ENCODE data around the gene IFNL3.

IFNL3 gene

DNA sequence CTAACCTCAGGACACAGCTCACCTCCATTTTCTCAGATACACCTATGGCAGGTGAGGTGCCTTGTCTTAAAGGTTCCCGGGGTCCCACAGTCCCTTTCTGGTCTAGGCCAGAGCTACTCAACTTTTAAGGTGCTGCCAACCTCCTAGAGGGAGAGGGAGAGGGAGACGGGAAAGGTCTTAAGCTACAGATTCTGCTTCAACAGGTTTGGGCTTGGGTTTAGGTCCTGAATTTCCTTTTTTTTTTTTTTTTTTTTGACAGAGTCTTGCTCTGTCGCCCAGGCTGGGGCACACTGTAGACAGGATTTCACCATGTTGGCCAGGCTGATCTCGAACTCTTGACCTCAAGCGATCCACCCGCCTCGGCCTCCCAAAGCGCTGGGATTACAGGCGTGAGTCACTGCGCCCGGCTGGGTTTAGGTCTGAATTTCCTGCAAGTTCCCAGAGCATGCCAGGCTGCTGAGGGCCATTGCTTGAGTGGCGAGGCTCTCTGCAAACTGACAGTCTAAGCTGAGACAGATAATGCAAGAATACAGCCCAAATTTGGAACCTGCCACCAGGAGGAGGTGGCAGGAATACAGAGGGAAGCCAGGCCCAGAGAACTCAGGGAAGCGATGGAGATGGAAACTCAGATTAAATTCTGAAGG, 33.0 kb downstream of the IFNL3 start:
- no peak for DNase-seq (ENCODE audit: low read depth)
- H3K4me3 ChIP-seq (ENCODE audit: low read depth, low read length): no peak overlapping the region
- TF ChIP-seq, protein P1, sequence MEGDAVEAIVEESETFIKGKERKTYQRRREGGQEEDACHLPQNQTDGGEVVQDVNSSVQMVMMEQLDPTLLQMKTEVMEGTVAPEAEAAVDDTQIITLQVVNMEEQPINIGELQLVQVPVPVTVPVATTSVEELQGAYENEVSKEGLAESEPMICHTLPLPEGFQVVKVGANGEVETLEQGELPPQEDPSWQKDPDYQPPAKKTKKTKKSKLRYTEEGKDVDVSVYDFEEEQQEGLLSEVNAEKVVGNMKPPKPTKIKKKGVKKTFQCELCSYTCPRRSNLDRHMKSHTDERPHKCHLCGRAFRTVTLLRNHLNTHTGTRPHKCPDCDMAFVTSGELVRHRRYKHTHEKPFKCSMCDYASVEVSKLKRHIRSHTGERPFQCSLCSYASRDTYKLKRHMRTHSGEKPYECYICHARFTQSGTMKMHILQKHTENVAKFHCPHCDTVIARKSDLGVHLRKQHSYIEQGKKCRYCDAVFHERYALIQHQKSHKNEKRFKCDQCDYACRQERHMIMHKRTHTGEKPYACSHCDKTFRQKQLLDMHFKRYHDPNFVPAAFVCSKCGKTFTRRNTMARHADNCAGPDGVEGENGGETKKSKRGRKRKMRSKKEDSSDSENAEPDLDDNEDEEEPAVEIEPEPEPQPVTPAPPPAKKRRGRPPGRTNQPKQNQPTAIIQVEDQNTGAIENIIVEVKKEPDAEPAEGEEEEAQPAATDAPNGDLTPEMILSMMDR (IDR thresholded peaks at IDR 0.05; ENCODE audit: insufficient read depth, low read depth, low read length, missing control alignments): no peak

DNA sequence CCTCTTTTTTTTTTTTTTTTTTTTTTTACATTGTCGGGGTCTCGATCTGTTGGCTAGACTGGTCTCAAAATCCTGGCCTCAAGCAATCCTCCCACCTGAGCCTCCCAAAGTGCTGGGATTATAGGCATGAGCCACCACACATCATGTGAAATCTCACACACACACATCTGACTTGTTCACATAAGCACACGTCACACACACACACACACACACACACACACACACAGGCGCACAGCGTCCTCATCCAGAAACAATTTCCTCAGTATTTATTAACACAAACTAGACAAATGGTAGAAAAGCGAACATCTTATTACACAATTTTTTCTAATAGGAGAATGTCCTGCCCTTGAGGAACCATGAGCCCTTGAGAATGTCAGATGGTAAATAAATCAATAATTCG, 35.6 kb downstream of the IFNL3 start:
- TF ChIP-seq, protein P1 (IDR thresholded peaks at IDR 0.05; ENCODE audit: insufficient read depth, low read depth, low read length, missing control alignments): no peak
- no peak for DNase-seq (ENCODE audit: low read depth)
- H3K4me3 ChIP-seq (ENCODE audit: low read depth, low read length): no peak overlapping the region

DNA sequence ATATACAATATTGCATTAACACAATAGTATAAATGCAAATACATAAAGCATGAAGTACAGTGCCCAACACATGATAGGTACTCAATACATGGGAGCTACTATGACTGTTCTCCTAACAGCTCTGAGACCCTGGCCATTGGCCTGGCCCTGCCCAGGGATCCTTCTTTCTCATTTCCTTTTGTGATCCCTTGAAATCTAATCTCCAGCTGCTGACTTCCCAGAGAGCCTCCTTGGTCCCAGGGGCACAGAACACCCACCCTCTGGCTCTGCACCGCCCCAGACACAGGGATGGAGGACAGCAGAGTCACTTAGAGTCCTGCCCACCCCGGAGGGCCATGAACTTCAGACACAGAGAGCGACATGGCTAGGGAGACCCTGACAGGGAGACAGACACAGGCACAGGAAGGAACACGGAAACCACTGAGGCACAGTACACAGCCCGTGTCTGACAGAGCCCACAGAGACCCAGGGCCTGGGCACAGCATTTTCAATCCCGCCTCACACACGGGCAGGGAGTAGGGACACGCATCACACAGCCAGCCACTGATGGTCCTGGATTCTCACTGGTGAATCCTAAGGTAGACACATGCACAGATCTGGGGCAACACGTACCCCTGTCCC, 36.5 kb downstream of the IFNL3 start:
- no peak for DNase-seq (ENCODE audit: low read depth)
- no peak overlapping the region for H3K4me3 ChIP-seq (ENCODE audit: low read depth, low read length)
- TF ChIP-seq, protein P1 (IDR thresholded peaks at IDR 0.05; ENCODE audit: insufficient read depth, low read depth, low read length, missing control alignments): no peak

DNA sequence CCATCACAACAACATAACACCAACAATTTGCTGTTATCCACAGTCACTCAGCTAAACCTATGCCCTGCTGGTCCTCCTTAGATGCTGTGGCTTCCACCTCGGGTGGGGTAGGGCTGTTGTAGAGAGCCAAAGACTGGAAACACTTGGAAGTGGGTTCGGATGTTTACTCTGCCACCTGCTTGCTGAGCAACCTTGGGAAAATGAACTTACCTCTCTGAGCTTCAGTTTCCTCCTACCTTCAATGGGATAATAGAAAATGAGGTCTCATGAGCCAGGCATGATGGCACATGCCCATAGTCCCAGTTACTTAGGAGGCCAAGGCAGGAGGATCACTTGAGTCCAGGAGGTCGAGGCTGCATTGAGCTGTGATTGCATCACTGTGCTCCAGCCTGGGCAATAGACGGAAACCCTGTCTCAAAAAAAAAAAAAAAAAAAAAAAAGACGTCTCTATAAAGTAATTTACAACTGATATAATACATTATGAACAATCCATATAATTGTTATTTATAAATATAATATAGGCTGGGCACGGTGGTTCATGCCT, 37.4 kb downstream of the IFNL3 start:
- TF ChIP-seq, protein P1 (IDR thresholded peaks at IDR 0.05; ENCODE audit: insufficient read depth, low read depth, low read length, missing control alignments): no peak
- H3K4me3 ChIP-seq (ENCODE audit: low read depth, low read length): no peak overlapping the region
- no peak for DNase-seq (ENCODE audit: low read depth)

DNA sequence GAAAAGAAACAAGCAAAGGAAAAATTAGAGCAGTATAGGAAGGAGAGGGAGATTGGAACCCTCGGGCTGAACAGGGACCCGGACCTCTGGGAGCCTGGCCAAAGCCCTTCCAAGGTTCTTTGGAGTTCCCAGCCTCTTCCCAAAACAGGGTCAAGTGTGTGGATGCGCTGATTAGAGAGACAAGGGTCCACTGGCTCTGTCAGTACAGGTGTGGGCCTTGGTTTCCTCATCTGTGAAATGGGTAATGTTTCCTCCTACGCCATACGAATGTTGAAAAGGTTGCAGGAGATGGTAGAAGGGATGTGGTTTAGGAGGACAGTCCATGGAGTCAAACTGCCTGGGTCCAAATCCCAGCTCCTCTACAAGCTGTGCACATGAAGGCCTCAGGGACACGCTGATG, 38.7 kb downstream of the IFNL3 start:
- TF ChIP-seq, protein P1 (IDR thresholded peaks at IDR 0.05; ENCODE audit: insufficient read depth, low read depth, low read length, missing control alignments): no peak
- no peak overlapping the region for H3K4me3 ChIP-seq (ENCODE audit: low read depth, low read length)
- DNase-seq (ENCODE audit: low read depth): no peak

DNA sequence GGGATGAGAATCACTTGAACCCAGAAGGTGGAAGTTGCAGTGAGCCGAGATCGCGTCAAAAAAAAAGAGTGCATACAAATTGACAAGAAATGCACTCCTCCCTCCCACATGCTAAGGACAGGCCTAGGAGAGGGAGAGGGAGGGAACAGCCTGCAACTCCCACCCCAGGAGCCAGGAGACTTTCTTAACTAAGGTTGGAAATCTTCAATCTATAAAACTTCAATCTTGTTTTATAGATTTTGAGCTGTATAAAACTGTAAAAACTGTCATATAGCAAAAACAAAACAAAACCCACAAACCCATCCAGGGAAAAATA, 39.4 kb downstream of the IFNL3 start:
- DNase-seq (ENCODE audit: low read depth): no peak

More for the DNA sequence above, 39.4 kb downstream of the IFNL3 start:
- TF ChIP-seq, protein P1 (IDR thresholded peaks at IDR 0.05; ENCODE audit: insufficient read depth, low read depth, low read length, missing control alignments): no peak
- no peak overlapping the region for H3K4me3 ChIP-seq (ENCODE audit: low read depth, low read length)

All from GM12865 (cell line).